ENCODE results near the gene EXOC4. TPM values are rescaled to one million over a fixed set of nuclear protein-coding genes. Genes with fewer than 3 reads are reported as not detected.

EXOC4 gene
- total and polyA plus RNA-seq, 2 of the 8 experiments (the other 6 are each of a cell fraction or from before 2014, with no cell fraction given) = 27.0 to 67.3 TPM

DNA sequence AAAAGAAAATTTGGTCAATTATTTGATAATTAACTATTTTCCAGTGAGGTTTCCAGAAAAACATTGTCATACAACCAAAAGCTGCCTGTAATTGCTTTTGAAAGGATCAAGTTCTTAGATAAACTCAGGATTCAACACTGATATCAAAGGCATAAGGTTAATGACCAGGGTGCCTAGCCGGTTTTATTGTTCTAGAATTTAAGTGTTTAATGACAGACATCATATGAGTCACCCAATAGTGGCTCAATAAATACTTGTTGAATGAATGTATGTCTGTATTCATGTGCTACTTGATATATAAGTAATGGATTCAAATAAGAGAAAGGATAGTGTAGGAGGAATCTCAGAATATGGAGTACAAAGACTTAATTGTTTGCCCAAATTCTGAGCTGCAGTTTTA, 678.2 kb downstream of the EXOC4 start:
- H3K4me2 ChIP-seq (ENCODE audit: insufficient read depth in 1 of 2, low read depth in 2 of 2, low read length in 2 of 2) = no peak overlapping the region
- TF ChIP-seq TCF12 (IDR thresholded peaks at IDR 0.05; ENCODE audit: low read depth, low read length) = no peak
- no peak for TF ChIP-seq SUZ12 (IDR thresholded peaks at IDR 0.05; ENCODE audit: low read length)
- TF ChIP-seq SRF (IDR thresholded peaks at IDR 0.05; ENCODE audit: low read depth, low read length) = no peak
- TF ChIP-seq, protein P1, sequence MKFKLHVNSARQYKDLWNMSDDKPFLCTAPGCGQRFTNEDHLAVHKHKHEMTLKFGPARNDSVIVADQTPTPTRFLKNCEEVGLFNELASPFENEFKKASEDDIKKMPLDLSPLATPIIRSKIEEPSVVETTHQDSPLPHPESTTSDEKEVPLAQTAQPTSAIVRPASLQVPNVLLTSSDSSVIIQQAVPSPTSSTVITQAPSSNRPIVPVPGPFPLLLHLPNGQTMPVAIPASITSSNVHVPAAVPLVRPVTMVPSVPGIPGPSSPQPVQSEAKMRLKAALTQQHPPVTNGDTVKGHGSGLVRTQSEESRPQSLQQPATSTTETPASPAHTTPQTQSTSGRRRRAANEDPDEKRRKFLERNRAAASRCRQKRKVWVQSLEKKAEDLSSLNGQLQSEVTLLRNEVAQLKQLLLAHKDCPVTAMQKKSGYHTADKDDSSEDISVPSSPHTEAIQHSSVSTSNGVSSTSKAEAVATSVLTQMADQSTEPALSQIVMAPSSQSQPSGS (IDR thresholded peaks at IDR 0.05; ENCODE audit: low read length) = no peak
- TF ChIP-seq, protein P2, sequence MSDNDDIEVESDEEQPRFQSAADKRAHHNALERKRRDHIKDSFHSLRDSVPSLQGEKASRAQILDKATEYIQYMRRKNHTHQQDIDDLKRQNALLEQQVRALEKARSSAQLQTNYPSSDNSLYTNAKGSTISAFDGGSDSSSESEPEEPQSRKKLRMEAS (IDR thresholded peaks at IDR 0.05) = no peak
- no peak for TF ChIP-seq ZNF274 (IDR thresholded peaks at IDR 0.05; ENCODE audit: borderline replicate concordance, extremely low read depth, low read length)
- TF ChIP-seq, protein P3, sequence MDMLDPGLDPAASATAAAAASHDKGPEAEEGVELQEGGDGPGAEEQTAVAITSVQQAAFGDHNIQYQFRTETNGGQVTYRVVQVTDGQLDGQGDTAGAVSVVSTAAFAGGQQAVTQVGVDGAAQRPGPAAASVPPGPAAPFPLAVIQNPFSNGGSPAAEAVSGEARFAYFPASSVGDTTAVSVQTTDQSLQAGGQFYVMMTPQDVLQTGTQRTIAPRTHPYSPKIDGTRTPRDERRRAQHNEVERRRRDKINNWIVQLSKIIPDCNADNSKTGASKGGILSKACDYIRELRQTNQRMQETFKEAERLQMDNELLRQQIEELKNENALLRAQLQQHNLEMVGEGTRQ (IDR thresholded peaks at IDR 0.05; ENCODE audit: low read length) = no peak
- TF ChIP-seq EGR1 (IDR thresholded peaks at IDR 0.05; ENCODE audit: borderline replicate concordance, low read depth, low read length) = no peak
- no peak for TF ChIP-seq JUND (IDR thresholded peaks at IDR 0.05; ENCODE audit: low read length)
- no peak for TF ChIP-seq TAF7 (optimal IDR thresholded peaks at IDR 0.05; ENCODE audit: borderline replicate concordance, low read depth, low read length)

More for the DNA sequence above, 678.2 kb downstream of the EXOC4 start:
- no peak overlapping the region for H2BK20ac ChIP-seq (ENCODE audit: low read length)
- no peak overlapping the region for H3K23ac ChIP-seq (ENCODE audit: insufficient read length)
- no peak overlapping the region for H3K27ac ChIP-seq (ENCODE audit: low read depth, low read length)
- no peak overlapping the region for H3K56ac ChIP-seq (replicated peaks; ENCODE audit: insufficient read length, low read depth, low read length)
- H3K27me3 ChIP-seq (replicated peaks in 1 of 4; ENCODE audit: control insufficient read depth in 3 of 4, extremely low read depth in 1 of 4, insufficient read depth in 3 of 4, low read length in 3 of 4) = no peaks in the 10 kb centered on the region
- no peaks in the 10 kb centered on the region for H3K79me2 ChIP-seq (ENCODE audit: control insufficient read depth in 1 of 2, insufficient read depth in 2 of 2, low read length in 2 of 2)
- H3K79me1 ChIP-seq (ENCODE audit: low read depth, low read length) = no peaks in the 10 kb centered on the region
- no peak overlapping the region for H4K8ac ChIP-seq (ENCODE audit: extremely low read depth, insufficient read depth, low read length)
- no peak for FAIRE-seq
- no peak overlapping the region for H2BK15ac ChIP-seq (ENCODE audit: low read length)
- no peak overlapping the region for H3K4ac ChIP-seq (replicated peaks; ENCODE audit: insufficient read length, low read depth, low read length)
- POLR2A ChIA-PET (ENCODE audit: partially characterized antibody) = interaction anchor here (0.6 kb wide), 1 partner anchor 327 kb away, joined by 3 read pairs; no protein-coding TSS in a partner anchor
- no peak overlapping the region for H2BK5ac ChIP-seq (ENCODE audit: low read depth, low read length)
- no peak overlapping the region for H2AFZ ChIP-seq (ENCODE audit: low read length)
- no peak overlapping the region for H2AK5ac ChIP-seq (ENCODE audit: low read depth, low read length)
- no peaks in the 10 kb centered on the region for H3K23me2 ChIP-seq (ENCODE audit: low read depth, low read length)
- no peak overlapping the region for H2BK120ac ChIP-seq (replicated peaks; ENCODE audit: low read depth, low read length)
- no peak for DNase-seq (ENCODE audit: low read depth in 1 of 2, low spot score in 2 of 2)
- peaks cover 0 to 1% of the 10 kb centered on the region in 2 experiments for H4K20me1 ChIP-seq (replicated peaks in 1 of 2; ENCODE audit: control insufficient read depth in 1 of 2, insufficient read depth in 2 of 2, low read length in 2 of 2)
- no peak overlapping the region for H3K14ac ChIP-seq (ENCODE audit: insufficient read length)
- H2BK12ac ChIP-seq (ENCODE audit: low read depth, low read length) = no peak overlapping the region
- no peak overlapping the region for H3K9ac ChIP-seq (replicated peaks in 1 of 4; ENCODE audit: extremely low read depth in 1 of 4, low read depth in 3 of 4, low read length in 3 of 4)
- no peaks in the 10 kb centered on the region for H3K36me3 ChIP-seq (ENCODE audit: control insufficient read depth in 2 of 4, insufficient read depth in 4 of 4, low read length in 3 of 4)
- no peak overlapping the region for H3K18ac ChIP-seq (ENCODE audit: extremely low read depth, low read length)
- CTCF ChIA-PET (ENCODE audit: partially characterized antibody) = interaction anchor here (0.7 to 1.7 kb wide), 4 partner anchors 12 to 134 kb away, joined by 3 to 5 read pairs (median 3); no protein-coding TSS in a partner anchor
- H3K4me1 ChIP-seq (replicated peaks in 1 of 4; ENCODE audit: control insufficient read depth in 3 of 4, insufficient read depth in 4 of 4, low read length in 3 of 4) = peaks cover 1 to 21% (median 9%) of the 10 kb centered on the region in 4 experiments; a peak in 5 of 7 replicates
- WGBS, 2 experiments (ENCODE audit: extremely low coverage in 1 of 2, insufficient coverage in 1 of 2, insufficient read length in 1 of 2, insufficient replicate concordance in 2 of 2, low coverage in 1 of 2, low lambda C conversion rate in 2 of 2, missing lambda C conversion rate in 1 of 2) = 89% methylated on average over 1 of the region's 1 CpG; no CpG with 5 or more reads in 1 of the 2 experiments
- H4K5ac ChIP-seq (ENCODE audit: insufficient read length, low read depth, low read length) = no peak overlapping the region
- H3K4me3 ChIP-seq (ENCODE audit: extremely low read depth in 1 of 4, insufficient read depth in 2 of 4, low read depth in 3 of 4, low read length in 4 of 4) = no peak overlapping the region
- no peak overlapping the region for H4K91ac ChIP-seq (replicated peaks; ENCODE audit: insufficient read length, low read length)
- H3K9me3 ChIP-seq (ENCODE audit: insufficient read depth in 2 of 2, low read depth in 1 of 2, low read length in 1 of 2) = no peaks in the 10 kb centered on the region
